Activated naive CD8-positive, alpha-beta T cell treated with anti-CD3 and anti-CD28 coated beads, Interleukin-2, amount 10 ng/mL, durations not matched to agents 7 days and 5 days (primary cell): Measurements from ENCODE around the gene SLC4A3. TPM values are rescaled to one million over a fixed set of nuclear protein-coding genes. Genes with fewer than 3 reads are reported as not detected.

Experiments used
- ATAC-seq: fragments of 150-1000 bp; cut with Tn5 transposase; one replicate; pipeline ENCODE4 v1.10.0; 2021; ENCODE audit warnings: low read depth, moderate library complexity
- POLR2A ChIA-PET: fragments of 350-600 bp; sonication (Branson Sonifier 250); formaldehyde crosslinking; loops from one replicate; lab custom pipeline; 2021; ENCODE audit warnings: antibody characterized with exemption; lab: Charles Lee
- DNase-seq: peaks from one replicate; pipeline ENCODE4 v3.0.0; 2021
- H3K27ac Mint-ChIP-seq: one replicate; pipeline ENCODE4 v1.8.0; 2022; ENCODE audit warnings: mild to moderate bottlenecking, mixed read lengths
- H3K27me3 Mint-ChIP-seq: one replicate; pipeline ENCODE4 v1.8.0; 2022; ENCODE audit warnings: mild to moderate bottlenecking, moderate library complexity, mixed read lengths
- H3K36me3 Mint-ChIP-seq: one replicate; pipeline ENCODE4 v1.8.0; 2021; ENCODE audit warnings: mild to moderate bottlenecking, mixed read lengths
- H3K4me1 Mint-ChIP-seq: one replicate; pipeline ENCODE4 v1.8.0; 2021; ENCODE audit warnings: mixed read lengths
- H3K4me3 Mint-ChIP-seq: one replicate; pipeline ENCODE4 v1.8.0; 2022; ENCODE audit warnings: mild to moderate bottlenecking, moderate library complexity, mixed read lengths
- H3K9me3 Mint-ChIP-seq: one replicate; pipeline ENCODE4 v1.8.0; 2021; ENCODE audit warnings: mixed read lengths
- total RNA-seq, 2 experiments: library from RNA; stranded (reverse); gene quantifications; one replicate each; pipeline ENCODE4 v1.2.3, GENCODE V29; 2021

Gene SLC4A3
- total RNA-seq, 2 experiments from 2014 or later, result not detected

- ATAC-seq (no peak), DNase-seq (no peak)
- POLR2A ChIA-PET, result no interaction called here
- Mint-ChIP-seq H3K4me3 (no peak overlapping the region), H3K36me3 (no peaks in the 10 kb centered on the region), H3K4me1 (no peaks in the 10 kb centered on the region), H3K27ac (no peak overlapping the region), H3K9me3 (no peaks in the 10 kb centered on the region), H3K27me3 (peaks cover 43% of the 10 kb centered on the region)
These were observed 30.9 kb downstream of the SLC4A3 start for GRCh38 chr2:219658196-219658846.

DNA sequence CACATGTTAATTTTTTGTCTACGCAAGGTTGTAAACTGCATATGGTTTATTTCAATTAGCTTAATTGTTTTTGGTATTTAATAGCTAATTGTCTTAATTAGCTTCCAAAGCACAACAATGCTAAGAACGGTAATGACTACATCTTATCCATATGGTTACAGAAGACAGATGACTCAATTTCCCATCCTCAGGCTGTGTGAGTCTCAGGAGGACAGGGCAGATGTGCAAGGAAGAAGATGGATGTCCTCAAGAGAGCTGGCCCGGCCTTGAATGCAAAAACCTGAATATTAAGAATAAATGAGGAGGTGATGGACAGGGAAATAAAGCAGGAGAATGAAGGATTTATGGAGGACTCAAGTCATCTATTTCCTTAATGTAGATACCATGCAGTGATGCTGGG is 31.4 kb downstream of the SLC4A3 start:
- Mint-ChIP-seq H3K36me3 (no peaks in the 10 kb centered on the region), H3K27me3 (peaks cover 38% of the 10 kb centered on the region), H3K27ac (no peak overlapping the region), H3K9me3 (no peaks in the 10 kb centered on the region), H3K4me3 (no peak overlapping the region), H3K4me1 (no peaks in the 10 kb centered on the region)
- ATAC-seq (no peak), DNase-seq (no peak)
- POLR2A ChIA-PET, result no interaction called here

DNA sequence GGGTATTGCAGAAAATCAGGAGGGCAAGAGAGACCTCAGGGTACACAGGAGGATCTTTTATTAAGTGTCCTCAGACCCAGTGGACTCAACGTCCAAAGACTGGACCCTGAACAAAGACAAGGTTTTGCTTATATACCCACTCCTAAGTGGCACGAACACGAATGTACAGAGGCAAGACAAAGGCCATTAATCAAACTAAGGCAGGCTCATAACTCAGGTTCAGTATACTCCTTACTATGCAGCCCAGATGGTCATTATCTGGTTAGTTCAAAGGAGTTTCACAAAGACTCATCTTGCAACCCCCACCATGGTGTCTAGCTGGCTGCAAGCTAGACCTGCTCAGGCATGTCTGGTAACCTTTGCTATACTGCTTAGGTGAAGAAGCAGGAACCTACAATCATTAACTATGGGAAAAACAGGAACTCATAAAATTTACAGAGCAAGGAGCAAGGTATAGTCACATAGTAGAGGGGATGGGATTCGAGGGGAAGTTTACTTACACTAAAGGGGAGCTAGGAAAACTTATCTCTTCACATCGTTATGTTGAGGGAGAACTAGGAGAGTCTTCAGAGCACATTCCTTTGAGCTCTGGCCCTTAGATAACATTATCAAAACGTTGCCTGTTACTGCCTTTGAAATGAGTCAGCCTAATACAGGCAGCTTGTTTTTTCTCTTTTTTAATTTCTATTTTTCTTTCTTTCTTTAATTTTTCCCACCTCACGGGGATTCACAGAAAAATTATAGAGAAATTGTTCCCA is 33.9 kb downstream of the SLC4A3 start:
- ATAC-seq (no peak), DNase-seq (no peak)
- POLR2A ChIA-PET, result no interaction called here
- Mint-ChIP-seq H3K4me1 (no peaks in the 10 kb centered on the region), H3K9me3 (no peaks in the 10 kb centered on the region), H3K27ac (no peak overlapping the region), H3K4me3 (no peak overlapping the region), H3K36me3 (no peaks in the 10 kb centered on the region), H3K27me3 (peaks cover 29% of the 10 kb centered on the region)

DNA sequence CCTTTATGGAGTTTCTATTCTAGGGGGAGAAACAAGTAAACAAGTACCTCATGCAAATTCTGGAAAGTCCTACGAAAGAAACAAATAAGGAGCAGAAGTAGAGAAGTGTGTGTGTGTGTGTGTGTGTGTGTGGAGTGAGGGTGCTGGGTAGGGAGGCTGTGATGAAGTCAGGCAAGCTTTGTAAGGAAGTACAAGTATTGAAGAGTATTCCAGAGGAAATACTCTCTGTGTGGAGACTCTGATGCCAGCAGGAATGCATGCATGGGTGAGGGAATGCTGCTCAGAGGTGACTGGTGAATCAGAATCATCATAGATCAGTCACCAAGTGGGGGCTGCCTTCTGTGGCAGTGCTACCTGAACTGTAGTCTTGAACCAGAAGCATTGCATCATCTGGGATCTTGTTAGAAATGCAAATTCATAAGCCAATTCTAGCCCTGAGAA is 34.5 kb downstream of the SLC4A3 start:
- DNase-seq (no peak), ATAC-seq (no peak)
- Mint-ChIP-seq H3K27ac (no peak overlapping the region), H3K27me3 (peaks cover 24% of the 10 kb centered on the region), H3K9me3 (no peaks in the 10 kb centered on the region), H3K36me3 (no peaks in the 10 kb centered on the region), H3K4me1 (no peaks in the 10 kb centered on the region), H3K4me3 (no peak overlapping the region)
- POLR2A ChIA-PET, result no interaction called here

DNA sequence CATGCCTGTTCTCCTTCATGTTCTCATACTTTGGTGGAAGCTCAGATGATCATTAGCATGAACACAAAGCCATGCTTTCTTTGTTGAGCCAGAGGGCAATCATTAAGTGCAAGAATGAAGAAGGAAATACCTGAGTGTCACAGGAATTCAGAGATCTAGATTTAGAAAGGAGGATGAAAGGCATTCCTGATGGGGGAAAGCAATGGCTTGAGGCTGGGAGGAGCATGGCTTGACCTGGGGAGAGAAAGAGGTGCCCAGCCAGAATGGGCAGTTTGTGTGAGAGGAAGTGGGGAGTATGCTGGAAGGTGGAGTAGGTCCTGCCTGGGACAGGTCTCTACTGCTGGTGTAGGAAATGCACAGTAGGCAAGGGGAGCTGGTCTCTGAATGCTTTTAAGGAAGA is 35.1 kb downstream of the SLC4A3 start:
- Mint-ChIP-seq H3K9me3 (no peaks in the 10 kb centered on the region), H3K27me3 (peaks cover 27% of the 10 kb centered on the region), H3K27ac (no peak overlapping the region), H3K4me1 (no peaks in the 10 kb centered on the region), H3K36me3 (no peaks in the 10 kb centered on the region), H3K4me3 (no peak overlapping the region)
- ATAC-seq, result no peak
- no peak for DNase-seq
- POLR2A ChIA-PET, result no interaction called here

- no peaks in the 10 kb centered on the region for H3K36me3 Mint-ChIP-seq
- H3K27ac Mint-ChIP-seq, result no peak overlapping the region
- peaks cover 22% of the 10 kb centered on the region for H3K27me3 Mint-ChIP-seq
- POLR2A ChIA-PET, result no interaction called here
- H3K4me3 Mint-ChIP-seq, result no peak overlapping the region
- no peaks in the 10 kb centered on the region for H3K9me3 Mint-ChIP-seq
- DNase-seq, result no peak
- no peak for ATAC-seq
- H3K4me1 Mint-ChIP-seq, result no peaks in the 10 kb centered on the region
These were observed 35.8 kb downstream of the SLC4A3 start for GRCh38 chr2:219663116-219663762.

GRCh38 chr2:219664041-219664440 is 36.6 kb downstream of the SLC4A3 start:
- no peak for ATAC-seq
- POLR2A ChIA-PET, result no interaction called here
- H3K27me3 Mint-ChIP-seq, result peaks cover 22% of the 10 kb centered on the region

DNA sequence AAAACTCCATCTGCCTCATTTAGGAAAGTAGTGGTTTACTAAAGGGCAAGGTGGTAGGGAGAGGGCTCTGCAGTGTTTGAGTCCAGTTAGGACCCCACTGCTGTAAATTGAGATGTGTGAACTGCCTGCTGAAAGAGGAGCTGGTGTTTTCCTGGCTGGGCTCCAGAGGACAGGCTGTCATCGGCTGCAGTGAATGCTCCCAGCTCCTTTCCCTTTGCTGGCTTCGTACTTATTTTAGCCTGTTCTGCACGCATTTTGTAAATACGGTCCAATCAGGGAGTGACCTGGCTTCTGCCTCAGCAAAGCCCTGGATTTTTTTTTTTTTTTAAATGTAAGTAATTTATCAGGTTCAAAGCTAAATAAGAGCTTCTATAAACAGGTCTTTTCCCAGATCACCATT is 37.5 kb downstream of the SLC4A3 start:
- no peaks in the 10 kb centered on the region for H3K9me3 Mint-ChIP-seq
- H3K36me3 Mint-ChIP-seq, result no peaks in the 10 kb centered on the region
- peaks cover 23% of the 10 kb centered on the region for H3K27me3 Mint-ChIP-seq
- POLR2A ChIA-PET, result no interaction called here
- ATAC-seq (no peak), DNase-seq (no peak)
- no peak overlapping the region for H3K4me3 Mint-ChIP-seq
- H3K4me1 Mint-ChIP-seq, result no peaks in the 10 kb centered on the region
- H3K27ac Mint-ChIP-seq, result no peak overlapping the region

More at GRCh38 chr2:219664041-219664440, 36.6 kb downstream of the SLC4A3 start:
- no peak for DNase-seq
- no peak overlapping the region for H3K4me3 Mint-ChIP-seq
- no peaks in the 10 kb centered on the region for H3K4me1 Mint-ChIP-seq
- H3K36me3 Mint-ChIP-seq, result no peaks in the 10 kb centered on the region
- H3K27ac Mint-ChIP-seq, result no peak overlapping the region
- no peaks in the 10 kb centered on the region for H3K9me3 Mint-ChIP-seq

- no peak for DNase-seq
- no peaks in the 10 kb centered on the region for H3K9me3 Mint-ChIP-seq
- no peak overlapping the region for H3K4me3 Mint-ChIP-seq
- H3K27me3 Mint-ChIP-seq, result peaks cover 18% of the 10 kb centered on the region
- no peaks in the 10 kb centered on the region for H3K4me1 Mint-ChIP-seq
- POLR2A ChIA-PET, result no interaction called here
- no peak overlapping the region for H3K27ac Mint-ChIP-seq
- H3K36me3 Mint-ChIP-seq, result no peaks in the 10 kb centered on the region
- ATAC-seq, result no peak
These were observed 38.5 kb downstream of the SLC4A3 start for GRCh38 chr2:219665926-219666325.

- H3K4me1 Mint-ChIP-seq, result no peaks in the 10 kb centered on the region
- peaks cover 20% of the 10 kb centered on the region for H3K27me3 Mint-ChIP-seq
- H3K36me3 Mint-ChIP-seq, result no peaks in the 10 kb centered on the region
- no peak overlapping the region for H3K27ac Mint-ChIP-seq
- ATAC-seq (no peak), DNase-seq (no peak)
- POLR2A ChIA-PET, result no interaction called here
- no peak overlapping the region for H3K4me3 Mint-ChIP-seq
- H3K9me3 Mint-ChIP-seq, result no peaks in the 10 kb centered on the region
These were observed 40.9 kb downstream of the SLC4A3 start for GRCh38 chr2:219668316-219668715.

DNA sequence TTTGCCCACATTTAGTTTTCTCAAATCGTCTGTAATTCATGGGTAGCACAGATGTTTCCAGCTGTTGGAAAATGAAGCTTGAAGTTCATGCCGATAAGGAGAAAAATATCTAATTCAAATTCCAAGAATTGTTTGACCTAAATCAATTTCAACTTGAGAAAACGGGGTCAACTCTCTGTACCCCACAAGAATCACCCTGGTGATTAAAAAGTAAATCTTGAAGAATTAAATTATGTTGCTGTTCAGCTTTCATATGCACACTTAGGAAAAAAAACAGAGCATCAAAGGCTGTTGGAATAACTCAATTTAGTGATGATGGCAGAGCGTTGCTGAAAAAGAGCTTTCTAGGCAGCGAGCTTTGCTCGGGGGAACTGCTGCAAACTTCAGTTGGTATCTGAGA is 43.0 kb downstream of the SLC4A3 start:
- Mint-ChIP-seq H3K4me1 (no peaks in the 10 kb centered on the region), H3K27me3 (peaks cover 17% of the 10 kb centered on the region), H3K27ac (no peak overlapping the region), H3K36me3 (no peaks in the 10 kb centered on the region), H3K4me3 (no peak overlapping the region), H3K9me3 (no peaks in the 10 kb centered on the region)
- POLR2A ChIA-PET, result no interaction called here
- DNase-seq, result no peak
- ATAC-seq, result no peak

DNA sequence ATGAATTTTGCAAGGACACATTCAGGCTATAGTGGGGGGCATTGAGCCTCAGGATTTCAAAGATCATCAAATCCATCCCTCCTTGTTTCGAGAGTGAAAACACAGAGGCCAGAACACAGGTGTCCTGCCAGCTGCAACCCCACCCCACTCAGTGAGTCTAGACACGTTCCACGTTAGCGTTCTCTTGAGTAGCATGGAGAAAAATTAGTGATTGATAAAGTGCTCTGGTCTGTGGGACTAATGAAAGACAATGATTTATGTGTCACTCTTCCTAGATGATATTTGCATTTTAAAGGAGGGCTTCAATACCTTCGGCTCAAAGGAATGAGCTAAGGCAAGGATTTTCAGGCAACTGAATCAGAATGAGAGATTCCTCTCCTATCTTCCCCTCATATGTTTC is 43.8 kb downstream of the SLC4A3 start:
- Mint-ChIP-seq H3K27ac (no peak overlapping the region), H3K9me3 (no peaks in the 10 kb centered on the region), H3K27me3 (peaks cover 15% of the 10 kb centered on the region), H3K36me3 (no peaks in the 10 kb centered on the region), H3K4me3 (no peak overlapping the region), H3K4me1 (no peaks in the 10 kb centered on the region)
- ATAC-seq (no peak), DNase-seq (no peak)
- POLR2A ChIA-PET, result no interaction called here

GRCh38 chr2:219672406-219672805 is 45.0 kb downstream of the SLC4A3 start:
- no peaks in the 10 kb centered on the region for H3K9me3 Mint-ChIP-seq
- H3K4me3 Mint-ChIP-seq, result no peak overlapping the region
- H3K36me3 Mint-ChIP-seq, result no peaks in the 10 kb centered on the region
- no peak overlapping the region for H3K27ac Mint-ChIP-seq
- POLR2A ChIA-PET, result no interaction called here
- peaks cover 12% of the 10 kb centered on the region for H3K27me3 Mint-ChIP-seq
- no peak for ATAC-seq
- no peak for DNase-seq
- no peaks in the 10 kb centered on the region for H3K4me1 Mint-ChIP-seq

DNA sequence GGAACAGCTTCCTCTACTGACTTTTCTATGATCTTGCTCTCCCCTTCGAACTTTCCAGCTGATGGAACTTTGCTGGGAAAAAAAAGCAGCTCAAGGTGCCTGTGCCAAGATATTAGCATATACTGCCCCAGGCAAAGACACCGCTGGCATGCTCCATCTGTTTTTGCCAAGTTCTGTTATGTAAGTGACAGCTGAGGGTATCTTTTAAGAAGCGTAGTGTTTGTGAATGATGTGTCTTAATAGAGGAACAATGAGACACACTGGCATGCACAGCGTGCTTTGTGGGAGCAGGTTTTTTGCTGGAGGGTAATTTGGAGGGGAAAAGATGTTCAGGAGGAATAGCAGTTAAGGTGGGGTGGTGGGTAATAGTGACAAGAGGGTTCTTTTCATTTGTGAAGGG is 47.8 kb downstream of the SLC4A3 start:
- no peaks in the 10 kb centered on the region for H3K4me1 Mint-ChIP-seq
- no peak overlapping the region for H3K27ac Mint-ChIP-seq
- H3K9me3 Mint-ChIP-seq, result no peaks in the 10 kb centered on the region
- no peak overlapping the region for H3K4me3 Mint-ChIP-seq
- POLR2A ChIA-PET, result no interaction called here
- DNase-seq, result no peak
- peaks cover 4% of the 10 kb centered on the region for H3K27me3 Mint-ChIP-seq
- no peak for ATAC-seq
- no peaks in the 10 kb centered on the region for H3K36me3 Mint-ChIP-seq
